A673 (cell line): Measurements from ENCODE around the gene GAL3ST2.

ENCODE experiments used
- EZH2 ChIP-seq: fragments of 200-600 bp; sonication (generic); IDR thresholded peaks from 2 replicates; pipeline ENCODE4 v1.6.1; 2017; ENCODE audit warnings: borderline replicate concordance, low read depth, mild to moderate bottlenecking, mixed read lengths, antibody characterized with exemption, low read length; ENCODE audit not compliant: poor library complexity, severe bottlenecking
- TF ChIP-seq, protein P1 (sequence below): fragments of 300-800, 200-600 bp; sonication (generic); conservative IDR thresholded peaks from 2 replicates; pipeline ENCODE4 v1.5.1; 2017; ENCODE audit warnings: low read depth, mild to moderate bottlenecking, antibody characterized with exemption, low read length, moderate library complexity, mixed read lengths

DNA sequence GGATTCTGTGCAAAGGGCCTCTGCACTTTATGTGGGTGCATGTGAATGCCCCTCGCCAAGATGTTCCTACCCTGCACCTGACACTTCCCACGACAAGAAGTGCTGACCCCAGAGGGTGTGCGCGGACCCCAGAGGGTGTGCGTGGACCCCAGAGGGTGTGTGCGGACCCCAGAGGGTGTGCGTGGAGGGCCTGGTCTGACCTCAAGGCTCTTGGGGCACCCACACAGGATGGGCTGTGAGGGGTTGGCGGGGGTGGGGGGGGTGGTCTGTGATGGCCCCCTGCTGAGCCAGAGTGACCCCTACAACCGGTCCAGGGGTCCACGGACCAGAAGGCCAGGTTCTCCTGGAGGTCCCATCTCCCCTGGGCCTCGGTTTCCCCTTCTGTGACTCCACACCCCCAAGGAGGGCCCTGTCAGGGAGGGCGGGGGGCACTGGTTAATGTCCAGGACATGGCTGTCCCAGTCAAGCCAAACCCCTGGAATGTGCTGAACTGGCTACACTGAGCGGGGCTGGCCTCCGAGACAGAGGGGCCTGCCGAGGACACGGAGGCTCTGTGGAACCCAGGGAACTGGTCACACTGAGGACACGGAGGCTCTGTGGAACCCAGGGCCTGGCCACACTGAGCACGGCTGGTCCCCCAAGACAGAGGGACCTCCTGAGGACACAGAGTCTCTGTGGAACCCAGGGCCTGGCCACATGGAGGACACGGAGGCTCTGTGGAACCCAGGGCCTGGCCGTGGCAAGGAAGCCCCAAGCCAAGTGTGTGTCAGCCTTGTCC lies 35.5 kb downstream of the GAL3ST2 start:
- TF ChIP-seq, protein P1, sequence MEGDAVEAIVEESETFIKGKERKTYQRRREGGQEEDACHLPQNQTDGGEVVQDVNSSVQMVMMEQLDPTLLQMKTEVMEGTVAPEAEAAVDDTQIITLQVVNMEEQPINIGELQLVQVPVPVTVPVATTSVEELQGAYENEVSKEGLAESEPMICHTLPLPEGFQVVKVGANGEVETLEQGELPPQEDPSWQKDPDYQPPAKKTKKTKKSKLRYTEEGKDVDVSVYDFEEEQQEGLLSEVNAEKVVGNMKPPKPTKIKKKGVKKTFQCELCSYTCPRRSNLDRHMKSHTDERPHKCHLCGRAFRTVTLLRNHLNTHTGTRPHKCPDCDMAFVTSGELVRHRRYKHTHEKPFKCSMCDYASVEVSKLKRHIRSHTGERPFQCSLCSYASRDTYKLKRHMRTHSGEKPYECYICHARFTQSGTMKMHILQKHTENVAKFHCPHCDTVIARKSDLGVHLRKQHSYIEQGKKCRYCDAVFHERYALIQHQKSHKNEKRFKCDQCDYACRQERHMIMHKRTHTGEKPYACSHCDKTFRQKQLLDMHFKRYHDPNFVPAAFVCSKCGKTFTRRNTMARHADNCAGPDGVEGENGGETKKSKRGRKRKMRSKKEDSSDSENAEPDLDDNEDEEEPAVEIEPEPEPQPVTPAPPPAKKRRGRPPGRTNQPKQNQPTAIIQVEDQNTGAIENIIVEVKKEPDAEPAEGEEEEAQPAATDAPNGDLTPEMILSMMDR, result no peak
- no peak for TF ChIP-seq EZH2
